ENCODE data around the gene ACP7. TPM values are rescaled to one million over a fixed set of nuclear protein-coding genes. Genes with fewer than 3 reads are reported as not detected.
A peak's percentile ranks its signal among the peaks of the same experiment; 100 is the strongest.

The ACP7 gene
- total and polyA plus RNA-seq, 9 of the 15 experiments (the other 6 are each of a cell fraction or from before 2014, with no cell fraction given), result not detected

DNA sequence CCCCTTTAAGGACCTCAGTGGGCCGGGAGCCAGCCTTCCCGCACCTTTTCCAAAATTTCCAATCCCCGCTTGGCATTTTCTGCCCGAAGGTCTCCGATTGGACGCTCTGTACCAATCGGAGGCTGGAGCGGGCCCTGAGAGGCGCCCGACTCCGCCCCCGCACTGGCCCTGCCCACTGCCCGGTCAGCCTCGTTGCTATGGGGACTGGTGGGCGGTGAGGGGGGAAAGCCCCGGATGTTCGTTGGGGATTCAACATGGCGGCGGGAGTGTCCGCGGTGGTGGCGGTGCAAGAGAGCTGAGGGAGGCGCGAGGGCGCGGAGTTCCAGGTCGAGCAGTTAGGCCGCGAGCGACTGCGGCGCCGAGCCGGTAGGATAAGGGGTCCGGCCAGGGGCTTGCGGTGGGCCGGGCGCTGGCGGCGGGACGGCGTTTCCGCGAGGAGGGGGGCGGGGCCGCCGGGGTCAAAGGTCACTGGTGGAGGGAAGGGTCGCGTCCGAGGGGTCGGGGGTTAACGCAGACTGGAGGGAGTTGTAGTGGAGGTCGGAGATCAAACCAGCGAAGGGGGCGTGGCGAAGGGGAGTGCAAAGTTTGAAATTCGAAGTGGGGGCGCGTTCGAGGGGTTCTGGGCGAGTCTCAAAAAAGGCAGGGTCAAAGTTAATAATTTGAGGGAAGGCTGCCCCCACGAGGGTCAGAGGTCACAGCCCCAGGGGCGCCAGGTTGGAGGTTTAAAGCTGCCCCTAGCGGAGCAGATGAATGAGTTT is 41.6 kb downstream of the ACP7 start, which contains the start of gene PAK4 (continued):
- TF ChIP-seq, protein P1, sequence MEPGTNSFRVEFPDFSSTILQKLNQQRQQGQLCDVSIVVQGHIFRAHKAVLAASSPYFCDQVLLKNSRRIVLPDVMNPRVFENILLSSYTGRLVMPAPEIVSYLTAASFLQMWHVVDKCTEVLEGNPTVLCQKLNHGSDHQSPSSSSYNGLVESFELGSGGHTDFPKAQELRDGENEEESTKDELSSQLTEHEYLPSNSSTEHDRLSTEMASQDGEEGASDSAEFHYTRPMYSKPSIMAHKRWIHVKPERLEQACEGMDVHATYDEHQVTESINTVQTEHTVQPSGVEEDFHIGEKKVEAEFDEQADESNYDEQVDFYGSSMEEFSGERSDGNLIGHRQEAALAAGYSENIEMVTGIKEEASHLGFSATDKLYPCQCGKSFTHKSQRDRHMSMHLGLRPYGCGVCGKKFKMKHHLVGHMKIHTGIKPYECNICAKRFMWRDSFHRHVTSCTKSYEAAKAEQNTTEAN (CRISPR knock-in tag; IDR thresholded peaks at IDR 0.05), result no peak
- TF ChIP-seq, protein P2, sequence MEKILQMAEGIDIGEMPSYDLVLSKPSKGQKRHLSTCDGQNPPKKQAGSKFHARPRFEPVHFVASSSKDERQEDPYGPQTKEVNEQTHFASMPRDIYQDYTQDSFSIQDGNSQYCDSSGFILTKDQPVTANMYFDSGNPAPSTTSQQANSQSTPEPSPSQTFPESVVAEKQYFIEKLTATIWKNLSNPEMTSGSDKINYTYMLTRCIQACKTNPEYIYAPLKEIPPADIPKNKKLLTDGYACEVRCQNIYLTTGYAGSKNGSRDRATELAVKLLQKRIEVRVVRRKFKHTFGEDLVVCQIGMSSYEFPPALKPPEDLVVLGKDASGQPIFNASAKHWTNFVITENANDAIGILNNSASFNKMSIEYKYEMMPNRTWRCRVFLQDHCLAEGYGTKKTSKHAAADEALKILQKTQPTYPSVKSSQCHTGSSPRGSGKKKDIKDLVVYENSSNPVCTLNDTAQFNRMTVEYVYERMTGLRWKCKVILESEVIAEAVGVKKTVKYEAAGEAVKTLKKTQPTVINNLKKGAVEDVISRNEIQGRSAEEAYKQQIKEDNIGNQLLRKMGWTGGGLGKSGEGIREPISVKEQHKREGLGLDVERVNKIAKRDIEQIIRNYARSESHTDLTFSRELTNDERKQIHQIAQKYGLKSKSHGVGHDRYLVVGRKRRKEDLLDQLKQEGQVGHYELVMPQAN (IDR thresholded peaks at IDR 0.05; ENCODE audit: borderline replicate concordance), result peak; percentile 89
- TF ChIP-seq MBD2 (IDR thresholded peaks at IDR 0.05; ENCODE audit: borderline replicate concordance, low read depth) (peak; percentile 88), E2F3 (CRISPR knock-in tag; IDR thresholded peaks at IDR 0.05) (peak; percentile 71; the same call in 1 of the 2 replicates), MAZ (CRISPR knock-in tag; conservative IDR thresholded peaks at IDR 0.05 in 1 of 2, IDR thresholded peaks at IDR 0.05 in 1 of 2) (peak; percentile 71 to 89), ZNF41 (CRISPR knock-in tag; conservative IDR thresholded peaks at IDR 0.05) (0 out of 2 replicates have a peak, but pooled peaks have one; percentile 61), KDM5B (IDR thresholded peaks at IDR 0.05; ENCODE audit: insufficient replicate concordance, low read depth, low read length) (peak; percentile 84), ZNF583 (CRISPR knock-in tag; IDR thresholded peaks at IDR 0.05) (peak; percentile 69; the same call in 1 of the 2 replicates), TBP (optimal IDR thresholded peaks at IDR 0.05; ENCODE audit: low read depth, low read length) (peak; percentile 89), ATF7 (IDR thresholded peaks at IDR 0.05) (peak; percentile 66; the same call in 1 of the 2 replicates), ZNF354B (CRISPR knock-in tag; IDR thresholded peaks at IDR 0.05) (peak; percentile 34; the same call in 1 of the 2 replicates), BMI1 (IDR thresholded peaks at IDR 0.05; ENCODE audit: low read length) (peak; percentile 95), ZNF212 (CRISPR knock-in tag; IDR thresholded peaks at IDR 0.05) (no peak), KAT2B (IDR thresholded peaks at IDR 0.05; ENCODE audit: low read depth, low read length) (no peak), HLTF (IDR thresholded peaks at IDR 0.05) (peak; percentile 67; the same call in 1 of the 2 replicates), FOXP1 (CRISPR knock-in tag; IDR thresholded peaks at IDR 0.05) (0 out of 2 replicates have a peak, but pooled peaks have one; percentile 51), ZNF766 (CRISPR knock-in tag; conservative IDR thresholded peaks at IDR 0.05) (0 out of 2 replicates have a peak, but pooled peaks have one; percentile 51), HNRNPLL (IDR thresholded peaks at IDR 0.05; ENCODE audit: low read depth, low read length, poor library complexity, severe bottlenecking) (peak; percentile 30), NFYB (IDR thresholded peaks at IDR 0.05; ENCODE audit: extremely low read depth, insufficient read length) (peak; percentile 97), CXXC5 (CRISPR knock-in tag; IDR thresholded peaks at IDR 0.05) (peak; percentile 79), MTA1 (IDR thresholded peaks at IDR 0.05; ENCODE audit: borderline replicate concordance) (no peak), HDAC2 (IDR thresholded peaks at IDR 0.05) (no peak), TGIF2 (CRISPR knock-in tag; IDR thresholded peaks at IDR 0.05) (peak; percentile 88), SIN3B (IDR thresholded peaks at IDR 0.05; ENCODE audit: low read depth) (peak; percentile 80)
- TF ChIP-seq, protein P3, sequence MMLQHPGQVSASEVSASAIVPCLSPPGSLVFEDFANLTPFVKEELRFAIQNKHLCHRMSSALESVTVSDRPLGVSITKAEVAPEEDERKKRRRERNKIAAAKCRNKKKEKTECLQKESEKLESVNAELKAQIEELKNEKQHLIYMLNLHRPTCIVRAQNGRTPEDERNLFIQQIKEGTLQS (IDR thresholded peaks at IDR 0.05), result no peak
- TF ChIP-seq, protein P3 (CRISPR knock-in tag; conservative IDR thresholded peaks at IDR 0.05), result 0 out of 2 replicates have a peak, but pooled peaks have one; percentile 46

Data from K562 (cell line).